Tibial artery (tissue), 4 donors: Measurements from ENCODE around the gene RTP2.

Experiments used
- DNase-seq, 2 donors: peaks; one replicate each; pipeline ENCODE4 v3.0.0-alpha.2; 2019
- H3K27ac ChIP-seq, 2 donors: fragments of 200-600 bp; sonication (generic) in 1 of 2; 1 replicate in 1 of 2; 2 replicates in 1 of 2; pipeline ENCODE4 v1.5.1; 2018 to 2019; ENCODE audit warnings: mild to moderate bottlenecking in 1 of 2
- H3K27me3 ChIP-seq, 2 donors: fragments of 200-600 bp; sonication (generic) in 1 of 2; one replicate each; pipeline versions ENCODE4 v1.5.1 to v1.6.0; 2016 to 2019
- H3K36me3 ChIP-seq, 3 donors: fragments of 200-600 bp; sonication (generic) in 2 of 3; one replicate each; pipeline ENCODE4 v1.5.1; 2016 to 2019; ENCODE audit warnings: mild to moderate bottlenecking in 2 of 3
- H3K4me1 ChIP-seq, 4 donors: fragments of 200-600 bp; sonication (generic) in 2 of 4; 1 replicate in 3 of 4; 2 replicates in 1 of 4; pipeline ENCODE4 v1.5.1; 2016 to 2019
- H3K4me3 ChIP-seq, 2 donors: fragments of 200-600 bp; sonication (generic) in 1 of 2; 1 replicate in 1 of 2; 2 replicates in 1 of 2; pipeline ENCODE4 v1.5.1; 2018 to 2019; ENCODE audit warnings: mild to moderate bottlenecking in 2 of 2
- H3K9me3 ChIP-seq, 3 donors: fragments of 200-600 bp; sonication (generic) in 1 of 3; one replicate each; pipeline ENCODE4 v1.5.1; 2016 to 2019
- intact Hi-C: fragments of 100-400 bp; cut with DNase I; formaldehyde crosslinking; loops from one replicate; pipeline ENCODE4 v1.15.0; 2023; ENCODE audit warnings: low total_unique reads
- TF ChIP-seq, protein P1 (sequence below), 2 experiments: fragments of 200-600 bp in 1 of 2; fragments of 450-650 bp in 1 of 2; IDR thresholded peaks; one replicate each; pipeline ENCODE4 v1.5.1; 2017 to 2019; ENCODE audit warnings: antibody characterized with exemption in 2 of 2, mild to moderate bottlenecking in 1 of 2, moderate library complexity in 1 of 2

The RTP2 gene

DNA sequence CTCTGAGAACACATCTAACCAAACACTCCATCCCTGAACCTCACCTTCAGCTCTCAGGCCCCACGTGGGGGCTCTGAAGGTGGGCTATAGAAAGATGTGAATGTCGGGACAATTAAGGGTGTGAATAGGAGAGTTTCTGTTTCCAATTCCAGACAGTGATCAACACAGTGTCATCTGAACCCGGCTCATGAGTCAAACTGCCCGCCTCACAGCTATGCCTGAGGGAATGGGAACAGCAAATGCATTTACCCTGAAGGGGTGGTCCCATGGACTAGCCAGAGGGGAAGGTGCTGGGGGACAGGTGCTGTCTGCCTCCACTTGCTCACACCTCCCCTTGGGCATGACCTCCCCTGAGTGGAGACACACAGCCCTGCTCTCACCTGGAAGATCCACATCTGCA, 6.3 kb downstream of the RTP2 start:
- Histone ChIP-seq H3K4me3 (no peak overlapping the region), H3K27ac (no peak overlapping the region), H3K36me3 (no peaks in the 10 kb centered on the region), H3K27me3 (peaks cover 0 to 3% of the 10 kb centered on the region in 2 donors), H3K9me3 (no peaks in the 10 kb centered on the region), H3K4me1 (no peaks in the 10 kb centered on the region)
- no peak for DNase-seq
- intact Hi-C loops = no loop called here
- TF ChIP-seq, protein P1, sequence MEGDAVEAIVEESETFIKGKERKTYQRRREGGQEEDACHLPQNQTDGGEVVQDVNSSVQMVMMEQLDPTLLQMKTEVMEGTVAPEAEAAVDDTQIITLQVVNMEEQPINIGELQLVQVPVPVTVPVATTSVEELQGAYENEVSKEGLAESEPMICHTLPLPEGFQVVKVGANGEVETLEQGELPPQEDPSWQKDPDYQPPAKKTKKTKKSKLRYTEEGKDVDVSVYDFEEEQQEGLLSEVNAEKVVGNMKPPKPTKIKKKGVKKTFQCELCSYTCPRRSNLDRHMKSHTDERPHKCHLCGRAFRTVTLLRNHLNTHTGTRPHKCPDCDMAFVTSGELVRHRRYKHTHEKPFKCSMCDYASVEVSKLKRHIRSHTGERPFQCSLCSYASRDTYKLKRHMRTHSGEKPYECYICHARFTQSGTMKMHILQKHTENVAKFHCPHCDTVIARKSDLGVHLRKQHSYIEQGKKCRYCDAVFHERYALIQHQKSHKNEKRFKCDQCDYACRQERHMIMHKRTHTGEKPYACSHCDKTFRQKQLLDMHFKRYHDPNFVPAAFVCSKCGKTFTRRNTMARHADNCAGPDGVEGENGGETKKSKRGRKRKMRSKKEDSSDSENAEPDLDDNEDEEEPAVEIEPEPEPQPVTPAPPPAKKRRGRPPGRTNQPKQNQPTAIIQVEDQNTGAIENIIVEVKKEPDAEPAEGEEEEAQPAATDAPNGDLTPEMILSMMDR (IDR thresholded peaks at IDR 0.05) = no peak

DNA sequence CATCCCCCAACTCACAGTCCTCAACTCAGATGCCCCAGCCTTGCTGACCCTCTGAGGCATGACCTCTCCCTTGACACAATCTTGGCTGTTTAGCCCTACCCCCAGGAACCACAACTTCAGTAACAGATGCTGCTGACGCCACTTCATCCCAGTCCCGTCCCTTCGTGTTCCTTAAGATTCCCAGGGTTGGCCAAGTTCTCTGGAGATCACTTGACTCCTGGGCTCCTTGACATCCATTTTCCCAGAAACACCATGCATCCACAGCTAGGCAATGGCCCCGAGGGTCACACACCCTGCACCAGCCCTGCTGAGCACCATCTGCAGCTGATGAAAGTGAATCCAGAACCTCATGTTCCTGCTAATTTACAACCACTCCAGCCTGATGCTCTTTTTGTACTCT, 6.9 kb downstream of the RTP2 start:
- Histone ChIP-seq H3K9me3 (no peaks in the 10 kb centered on the region), H3K36me3 (no peaks in the 10 kb centered on the region), H3K4me1 (no peaks in the 10 kb centered on the region), H3K27ac (no peak overlapping the region), H3K4me3 (no peak overlapping the region), H3K27me3 (peaks cover 0 to 3% of the 10 kb centered on the region in 2 donors)
- intact Hi-C loops = no loop called here
- TF ChIP-seq, protein P1 (IDR thresholded peaks at IDR 0.05) = no peak
- DNase-seq = no peak

DNA sequence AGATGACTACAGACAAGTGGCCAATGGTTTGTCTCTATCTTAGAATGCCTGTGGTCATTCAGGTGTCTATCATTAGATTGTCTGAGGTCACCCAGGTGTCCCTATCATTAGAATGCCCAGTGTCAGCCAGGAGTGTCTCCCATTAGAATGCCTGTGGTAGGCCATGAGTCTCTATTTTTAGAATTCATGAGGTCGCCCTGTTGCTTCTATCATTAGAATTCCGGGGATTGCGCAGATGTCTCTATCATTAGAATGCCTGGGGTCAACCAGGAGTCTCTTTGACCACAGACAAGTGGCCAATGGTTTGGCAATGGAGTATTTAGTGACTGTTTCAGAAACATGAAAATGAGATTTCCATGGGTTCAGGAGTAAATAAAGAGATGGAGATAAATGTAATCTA, 7.6 kb downstream of the RTP2 start:
- Histone ChIP-seq H3K27ac (no peak overlapping the region), H3K4me1 (no peaks in the 10 kb centered on the region), H3K4me3 (no peak overlapping the region), H3K27me3 (peaks cover 0 to 3% of the 10 kb centered on the region in 2 donors), H3K36me3 (no peaks in the 10 kb centered on the region), H3K9me3 (no peaks in the 10 kb centered on the region)
- TF ChIP-seq, protein P1 (IDR thresholded peaks at IDR 0.05) = no peak
- no peak for DNase-seq
- intact Hi-C loops = no loop called here

DNA sequence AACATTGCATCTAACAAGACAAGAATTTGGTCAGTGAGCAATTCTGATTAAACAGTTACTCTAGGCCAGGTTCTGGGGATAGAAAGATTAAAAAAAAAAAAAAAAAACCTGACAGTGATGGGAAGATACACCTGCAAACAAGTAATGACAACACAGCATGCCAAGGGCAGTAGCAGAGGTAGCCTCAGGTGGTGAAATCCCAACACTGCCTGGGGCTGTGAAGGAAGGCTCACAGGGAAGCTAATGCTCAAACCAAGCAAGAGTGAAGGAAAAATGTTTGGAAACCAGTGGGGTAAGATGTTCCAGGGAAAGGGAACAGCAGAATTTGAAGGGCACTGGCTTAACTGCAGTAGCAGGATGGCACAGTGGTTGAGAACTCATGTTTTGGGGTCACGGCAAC, 8.9 kb downstream of the RTP2 start:
- Histone ChIP-seq H3K36me3 (no peaks in the 10 kb centered on the region), H3K27ac (no peak overlapping the region), H3K4me1 (no peaks in the 10 kb centered on the region), H3K27me3 (peaks cover 0 to 3% of the 10 kb centered on the region in 2 donors), H3K4me3 (no peak overlapping the region), H3K9me3 (no peaks in the 10 kb centered on the region)
- DNase-seq = no peak
- TF ChIP-seq, protein P1 (IDR thresholded peaks at IDR 0.05) = no peak
- intact Hi-C loops = no loop called here

DNA sequence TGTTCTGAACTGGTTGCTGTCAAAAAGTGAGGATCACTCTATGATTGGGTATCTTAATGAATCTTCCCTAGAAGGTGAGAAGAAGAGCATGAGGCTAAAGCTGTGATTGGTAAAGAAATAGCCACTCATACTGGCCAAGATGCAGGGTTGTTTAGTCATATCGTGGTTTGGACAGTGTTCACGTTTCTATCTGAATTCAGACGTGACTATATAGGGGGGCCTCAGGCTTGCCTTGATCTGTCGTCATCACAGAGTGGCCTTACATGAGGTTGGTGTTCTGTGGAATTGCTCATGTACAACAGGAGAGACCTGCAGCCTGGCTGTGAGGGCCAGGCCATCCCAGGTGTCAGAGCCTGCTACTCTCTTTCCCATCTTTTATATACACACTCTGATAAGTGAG, 12.4 kb downstream of the RTP2 start:
- Histone ChIP-seq H3K9me3 (peaks cover 0 to 16% (median 7%) of the 10 kb centered on the region in 3 donors), H3K4me1 (no peaks in the 10 kb centered on the region), H3K36me3 (no peaks in the 10 kb centered on the region), H3K27ac (no peak overlapping the region), H3K4me3 (no peak overlapping the region), H3K27me3 (peaks cover 0 to 3% of the 10 kb centered on the region in 2 donors)
- intact Hi-C loops = no loop called here
- DNase-seq = no peak
- TF ChIP-seq, protein P1 (IDR thresholded peaks at IDR 0.05) = no peak

DNA sequence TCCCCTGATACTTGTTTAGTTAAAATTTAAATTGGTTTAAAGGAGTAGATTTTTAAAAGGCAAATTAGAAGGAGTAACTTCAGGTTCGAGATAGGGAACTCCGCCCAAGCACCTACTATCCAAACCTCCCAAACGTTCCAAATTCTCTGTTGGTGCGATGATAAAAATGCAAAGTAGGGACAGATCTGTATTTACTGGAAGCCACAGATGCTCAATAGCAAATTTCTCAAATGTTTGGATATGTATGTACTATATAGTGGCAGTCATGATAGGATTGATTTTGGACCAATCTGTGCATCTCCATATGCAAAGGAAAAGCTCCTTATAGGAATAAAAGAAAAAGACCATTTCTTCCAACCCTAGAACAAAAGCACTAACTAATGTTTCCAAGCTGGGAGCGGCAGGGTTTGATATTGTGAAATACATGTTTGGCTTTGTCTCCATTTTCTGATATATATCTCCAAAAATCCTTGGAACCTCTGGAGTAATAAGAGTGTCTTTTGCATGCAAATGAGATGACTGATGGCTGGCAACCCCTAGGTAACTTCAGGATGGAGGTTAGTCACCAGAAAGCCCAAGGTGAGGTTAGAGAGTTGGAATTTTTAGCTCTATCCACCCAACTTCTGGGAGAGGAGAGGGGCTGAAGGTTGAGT, 15.6 kb downstream of the RTP2 start:
- no peaks in the 10 kb centered on the region for H3K36me3 ChIP-seq
- H3K4me3 ChIP-seq = no peak overlapping the region
- no peaks in the 10 kb centered on the region for H3K4me1 ChIP-seq
- H3K9me3 ChIP-seq = peaks cover 0 to 16% (median 7%) of the 10 kb centered on the region in 3 donors
- H3K27me3 ChIP-seq = no peaks in the 10 kb centered on the region
- intact Hi-C loops = no loop called here
- H3K27ac ChIP-seq = no peak overlapping the region
- TF ChIP-seq, protein P1 (IDR thresholded peaks at IDR 0.05) = no peak
- no peak for DNase-seq
